ENCODE results near the gene OR4F6. TPM values are rescaled to one million over a fixed set of nuclear protein-coding genes. Genes with fewer than 3 reads are reported as not detected.
"Not testable (repeated sequence)": the region's sequence is repeated elsewhere in the genome, so short reads cannot be mapped to it uniquely, and the experiment has no call there.

The OR4F6 gene, protein sequence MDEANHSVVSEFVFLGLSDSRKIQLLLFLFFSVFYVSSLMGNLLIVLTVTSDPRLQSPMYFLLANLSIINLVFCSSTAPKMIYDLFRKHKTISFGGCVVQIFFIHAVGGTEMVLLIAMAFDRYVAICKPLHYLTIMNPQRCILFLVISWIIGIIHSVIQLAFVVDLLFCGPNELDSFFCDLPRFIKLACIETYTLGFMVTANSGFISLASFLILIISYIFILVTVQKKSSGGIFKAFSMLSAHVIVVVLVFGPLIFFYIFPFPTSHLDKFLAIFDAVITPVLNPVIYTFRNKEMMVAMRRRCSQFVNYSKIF
- total RNA-seq (2014; rRNA removed; shearing (Covaris generic); ENCODE audit: low replicate concordance), result not detected in 2 replicates

DNA sequence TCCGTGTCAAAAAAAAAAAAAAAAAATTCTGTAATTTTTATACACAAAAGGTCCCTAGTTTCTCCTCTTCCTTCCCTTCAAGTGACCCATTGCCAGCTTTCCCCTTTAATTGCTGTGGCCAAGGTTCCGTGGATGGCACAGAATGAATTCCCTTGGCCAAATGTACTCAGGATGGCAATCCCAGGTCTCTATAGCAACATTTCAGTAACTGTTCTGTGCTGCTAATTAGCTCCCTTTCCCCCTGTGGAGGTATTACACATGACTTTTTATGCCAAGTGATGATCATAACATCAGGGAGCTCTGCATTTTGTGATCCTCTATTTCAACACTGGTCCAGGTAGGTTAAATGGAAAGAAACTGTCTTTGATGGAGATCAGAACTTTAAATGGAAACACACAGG is at the start of gene OR4F6:
Gene OR4F6, plus strand, starts transcription at position 301 of the 400 bp plus-strand sequence. CDS start 2,211 bp downstream, outside the sequence.
- Histone ChIP-seq H3K36me3 (no peaks in the 10 kb centered on the region), H3K9me3 (no peaks in the 10 kb centered on the region; the same call in 1 of the 2 replicates), H3K27me3 (no peaks in the 10 kb centered on the region), H3K4me3 (no peak within 1 kb of the TSS)
- no peak for DNase-seq

DNA sequence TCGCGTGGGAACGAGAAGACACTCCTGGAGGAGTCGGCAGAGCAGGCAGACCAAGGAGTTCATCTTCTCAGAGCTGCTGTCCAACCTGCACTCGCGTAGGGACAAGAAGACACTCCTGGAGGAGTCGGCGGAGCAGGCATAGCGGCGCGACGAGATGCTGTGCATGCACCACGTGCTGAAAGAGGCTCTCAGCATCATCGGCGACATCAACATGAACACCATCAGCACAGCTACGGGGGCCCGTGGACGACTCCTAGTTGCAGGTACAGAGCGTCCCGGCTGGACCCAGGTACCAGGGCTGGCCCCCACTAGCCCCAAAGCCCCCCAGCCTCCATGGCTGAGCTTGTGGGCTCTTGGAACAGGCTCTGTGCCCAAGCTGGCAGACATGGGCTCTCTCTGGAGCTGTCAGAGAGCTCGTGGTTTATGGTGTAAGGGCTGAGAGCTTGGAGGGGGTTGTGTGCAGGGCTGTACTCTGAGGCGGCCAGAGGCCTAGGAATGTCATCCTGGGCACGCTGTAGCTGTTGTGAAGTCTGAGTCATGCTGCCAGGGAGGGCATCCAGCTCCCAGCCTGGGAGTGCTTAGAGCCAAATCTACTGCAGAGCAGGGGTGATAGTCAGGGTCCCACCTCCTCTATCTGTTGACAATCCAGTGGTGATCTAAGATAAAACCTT is 38.5 kb upstream of the OR4F6 start:
- not testable (repeated sequence) for H3K4me3 ChIP-seq, H3K36me3 ChIP-seq, H3K9me3 ChIP-seq, H3K27me3 ChIP-seq
- DNase-seq, result peak; percentile 87

DNA sequence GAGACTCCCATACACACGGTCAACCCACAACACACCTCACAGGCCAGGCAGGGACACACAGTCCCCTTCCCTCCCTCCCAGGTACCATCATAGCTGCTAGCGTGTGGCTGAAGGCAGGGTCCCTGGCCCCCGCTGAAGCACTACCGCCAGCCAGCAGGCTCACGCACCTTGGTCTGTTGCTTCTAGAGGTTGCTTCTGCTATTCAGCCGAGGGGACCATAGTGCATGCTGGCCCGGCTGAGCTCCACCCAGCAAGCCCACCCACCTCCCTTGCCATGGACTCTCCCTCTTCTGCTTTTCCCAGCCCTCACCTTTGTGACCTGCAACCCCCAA is 38.0 kb upstream of the OR4F6 start:
- DNase-seq, H3K27me3 ChIP-seq, H3K9me3 ChIP-seq, H3K36me3 ChIP-seq, H3K4me3 ChIP-seq: not testable (repeated sequence)

DNA sequence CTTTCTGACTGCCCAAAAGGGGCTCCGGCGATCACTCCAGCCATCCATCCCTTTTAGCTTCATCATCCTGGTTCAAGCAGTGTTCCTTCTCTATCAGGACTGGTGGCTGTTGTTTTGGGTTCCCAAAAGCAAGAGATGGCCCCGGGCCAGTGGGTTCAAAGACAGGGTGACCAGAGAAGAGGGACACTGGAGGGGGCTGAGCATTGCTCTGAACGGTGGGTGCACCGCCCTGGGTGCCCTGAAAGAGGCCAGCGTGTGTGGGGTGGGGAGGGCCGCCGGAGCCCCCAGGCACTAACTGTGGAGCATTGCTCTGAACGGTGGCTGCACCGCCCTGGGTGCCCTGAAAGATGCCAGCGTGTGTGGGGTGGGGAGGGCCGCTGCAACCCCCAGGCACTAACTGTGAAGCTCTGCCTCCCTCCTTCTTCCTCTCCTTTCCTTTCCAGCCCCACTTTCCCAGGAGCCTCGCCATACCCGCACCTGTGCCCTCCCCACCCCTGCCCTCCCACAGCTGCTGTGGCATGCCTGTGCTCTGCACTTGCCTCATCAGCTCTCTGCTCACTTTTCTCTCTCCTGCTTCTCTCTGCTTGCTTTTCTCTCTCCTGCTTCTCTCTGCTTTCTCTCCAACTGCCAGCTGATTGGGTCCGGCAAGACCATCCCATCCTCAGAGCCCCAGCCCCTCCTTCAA is 37.4 kb upstream of the OR4F6 start:
- no peaks in the 10 kb centered on the region for H3K9me3 ChIP-seq
- no peaks in the 10 kb centered on the region for H3K27me3 ChIP-seq
- H3K4me3 ChIP-seq, result no peak overlapping the region
- DNase-seq, result no peak
- H3K36me3 ChIP-seq, result no peaks in the 10 kb centered on the region

DNA sequence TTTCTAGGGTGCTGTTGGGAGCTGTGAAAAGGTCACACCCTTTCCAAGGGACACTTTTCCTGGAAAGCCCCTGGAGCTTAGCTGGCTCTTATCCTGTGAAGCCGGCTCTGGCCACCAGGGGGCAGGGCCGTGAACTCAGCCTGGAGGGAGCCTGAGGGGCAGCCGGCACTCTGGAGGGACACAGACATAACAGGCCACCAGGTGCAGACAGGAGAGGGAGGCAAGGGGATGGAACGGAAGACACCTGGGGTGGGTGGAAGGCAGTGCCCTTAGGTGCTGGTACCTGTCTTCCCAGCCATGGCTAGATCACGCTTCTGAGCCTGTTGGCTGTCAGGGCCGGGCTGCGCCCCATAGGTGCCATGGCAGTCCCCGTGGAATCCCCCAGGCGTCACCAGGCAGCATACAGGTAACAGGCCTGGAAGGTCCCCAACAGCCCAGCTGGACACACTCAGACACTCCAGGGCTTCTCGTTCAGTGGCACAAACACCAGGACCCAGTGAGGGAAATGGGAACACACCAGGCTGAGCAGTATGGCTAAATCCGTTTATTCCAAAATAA is 36.1 kb upstream of the OR4F6 start:
- H3K4me3 ChIP-seq, H3K9me3 ChIP-seq, DNase-seq, H3K36me3 ChIP-seq, H3K27me3 ChIP-seq: not testable (repeated sequence)

DNA sequence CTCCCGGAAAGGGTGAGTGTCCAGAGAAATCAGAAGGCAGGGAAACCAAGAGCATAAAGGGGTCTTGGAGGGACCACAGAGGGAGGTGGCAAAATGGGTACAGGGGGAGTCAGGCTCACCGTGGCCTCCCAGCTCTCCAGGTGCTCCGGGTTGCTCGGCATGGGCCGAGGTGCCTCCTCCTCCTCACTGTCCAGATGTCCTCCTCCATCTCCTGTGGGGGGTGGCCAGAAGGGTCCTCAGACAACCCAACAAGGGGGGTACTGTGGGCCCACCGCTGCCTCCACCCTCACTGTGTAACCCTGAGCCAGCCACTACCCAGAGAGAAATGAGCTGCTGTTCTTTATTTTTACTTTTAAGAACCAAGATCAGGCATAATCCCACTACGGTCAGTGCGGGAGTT is 30.4 kb upstream of the OR4F6 start:
- Histone ChIP-seq H3K4me3 (no peak overlapping the region), H3K9me3 (no peaks in the 10 kb centered on the region), H3K36me3 (no peaks in the 10 kb centered on the region), H3K27me3 (no peaks in the 10 kb centered on the region)
- no peak for DNase-seq

DNA sequence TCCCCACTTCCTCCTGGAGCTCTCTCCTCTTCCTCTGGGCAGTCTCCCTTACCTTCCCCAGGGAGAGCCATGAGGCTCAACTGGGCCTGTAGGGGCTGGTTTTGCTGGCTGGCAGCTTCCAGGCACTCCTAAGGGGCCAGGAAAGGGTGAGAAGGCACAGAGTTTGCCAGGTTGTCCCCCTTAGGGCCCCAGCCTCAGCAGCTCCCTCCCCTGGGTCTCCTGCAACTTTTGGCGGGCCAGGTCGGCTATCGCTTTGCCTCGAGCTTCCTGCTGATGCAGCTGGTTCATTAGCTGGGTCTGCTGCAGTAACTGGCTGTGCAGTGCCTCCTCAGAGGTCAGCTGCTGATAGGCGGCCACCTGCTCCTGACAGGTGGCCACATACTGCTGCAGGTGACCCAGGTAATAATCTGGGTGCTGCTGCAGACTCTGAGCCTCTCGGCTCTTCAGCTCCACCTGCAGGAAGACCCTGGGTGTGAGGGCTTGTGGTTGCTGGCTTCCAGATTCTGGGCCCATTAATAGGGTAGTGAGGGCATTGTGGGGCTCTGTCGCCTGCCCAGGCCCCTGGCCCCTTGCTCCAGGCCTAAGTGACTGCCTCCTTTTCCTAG is 29.7 kb upstream of the OR4F6 start:
- H3K4me3 ChIP-seq, result no peak overlapping the region
- no peak for DNase-seq

DNA sequence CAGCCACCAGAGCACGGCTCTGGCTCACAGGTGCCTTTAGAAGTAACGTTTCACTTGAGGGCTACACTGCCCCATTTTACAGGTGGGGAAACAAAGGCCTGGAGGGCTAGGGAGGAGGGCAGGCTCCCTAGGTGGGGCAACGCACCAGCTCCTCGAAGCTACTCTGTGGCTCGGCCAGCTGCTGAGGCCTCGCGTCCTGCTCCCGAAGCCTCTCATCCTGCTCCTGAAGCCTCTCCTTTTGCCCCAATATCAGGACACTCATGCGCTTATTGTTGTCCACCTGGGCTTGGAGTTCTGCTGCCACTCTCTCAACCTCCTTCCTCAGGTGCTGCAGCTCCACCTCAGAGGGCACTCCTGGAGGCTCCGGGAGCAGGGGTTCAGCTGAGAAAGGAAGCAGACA is 28.2 kb upstream of the OR4F6 start:
- Histone ChIP-seq H3K4me3 (no peak overlapping the region), H3K36me3 (no peaks in the 10 kb centered on the region), H3K27me3 (no peaks in the 10 kb centered on the region), H3K9me3 (no peaks in the 10 kb centered on the region)
- no peak for DNase-seq

More for the DNA sequence above, 29.7 kb upstream of the OR4F6 start:
- Histone ChIP-seq H3K36me3 (no peaks in the 10 kb centered on the region), H3K27me3 (no peaks in the 10 kb centered on the region), H3K9me3 (no peaks in the 10 kb centered on the region)

DNA sequence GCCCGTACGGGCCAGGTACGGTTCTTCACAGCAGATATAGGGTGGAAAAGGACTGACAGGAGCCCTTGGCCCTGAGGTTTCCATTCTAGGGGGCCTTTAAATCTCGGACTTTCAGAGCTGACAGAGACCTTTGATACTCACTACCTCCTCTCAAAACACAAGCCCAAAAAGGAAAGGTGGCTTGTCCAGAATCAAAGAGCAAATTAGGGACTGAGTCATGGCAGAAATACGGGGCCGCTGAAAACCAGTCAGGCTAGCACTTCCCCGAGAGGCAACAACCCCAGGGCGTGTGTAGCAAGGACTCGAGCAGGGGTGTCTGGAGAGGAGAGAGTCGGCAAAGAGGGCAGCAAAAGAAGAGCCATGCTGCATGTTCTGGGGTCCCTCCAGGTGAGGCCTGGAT is 24.7 kb upstream of the OR4F6 start:
- not testable (repeated sequence) for H3K9me3 ChIP-seq, H3K4me3 ChIP-seq, H3K27me3 ChIP-seq, DNase-seq, H3K36me3 ChIP-seq

DNA sequence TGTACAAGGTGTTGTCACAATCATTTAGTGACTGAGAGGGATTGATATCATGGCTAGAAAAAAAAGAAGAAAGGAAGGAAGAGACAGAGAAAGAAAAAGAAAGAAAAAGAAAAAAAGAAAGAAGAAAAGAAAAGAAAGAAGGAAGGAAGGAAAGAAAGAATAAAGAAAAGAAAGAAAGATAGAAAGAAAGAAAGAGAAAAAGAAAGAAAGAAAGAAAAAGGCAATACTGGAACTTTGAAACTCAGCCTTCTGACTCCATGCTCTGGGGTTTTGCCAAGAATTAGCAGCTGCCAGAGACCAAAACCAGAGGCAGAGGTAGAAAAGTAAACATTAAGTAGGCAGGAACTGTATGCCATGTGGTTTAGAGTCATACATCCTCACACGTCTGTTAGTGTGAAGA is 23.1 kb upstream of the OR4F6 start:
- not testable (repeated sequence) for H3K36me3 ChIP-seq, H3K9me3 ChIP-seq, H3K27me3 ChIP-seq, H3K4me3 ChIP-seq
- peak; percentile 77 for DNase-seq

DNA sequence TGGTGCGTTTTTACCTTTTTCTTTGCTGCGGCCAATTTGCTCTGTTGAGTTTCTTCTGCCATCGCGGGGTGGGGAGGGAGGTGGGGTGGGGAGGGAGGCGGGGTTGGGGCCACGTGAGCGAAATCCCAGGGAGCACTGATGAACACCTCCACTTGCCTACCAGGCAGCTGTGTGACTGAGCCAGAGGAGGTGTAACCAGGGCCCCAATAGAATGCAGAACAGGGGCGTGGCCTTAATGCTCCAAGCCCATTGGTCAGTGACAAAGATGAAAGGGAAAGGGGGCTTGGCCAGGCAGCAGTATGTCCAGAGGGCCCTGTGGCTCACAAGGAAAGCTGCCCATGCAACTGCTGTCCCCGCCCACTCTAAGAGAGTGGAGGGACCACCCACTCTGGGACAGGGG is 21.4 kb upstream of the OR4F6 start:
- Histone ChIP-seq H3K27me3 (0 out of 2 replicates have a peak, but pooled peaks cover 4% of the 10 kb centered on the region), H3K4me3 (no peak overlapping the region), H3K9me3 (no peaks in the 10 kb centered on the region), H3K36me3 (no peaks in the 10 kb centered on the region)
- DNase-seq, result no peak

DNA sequence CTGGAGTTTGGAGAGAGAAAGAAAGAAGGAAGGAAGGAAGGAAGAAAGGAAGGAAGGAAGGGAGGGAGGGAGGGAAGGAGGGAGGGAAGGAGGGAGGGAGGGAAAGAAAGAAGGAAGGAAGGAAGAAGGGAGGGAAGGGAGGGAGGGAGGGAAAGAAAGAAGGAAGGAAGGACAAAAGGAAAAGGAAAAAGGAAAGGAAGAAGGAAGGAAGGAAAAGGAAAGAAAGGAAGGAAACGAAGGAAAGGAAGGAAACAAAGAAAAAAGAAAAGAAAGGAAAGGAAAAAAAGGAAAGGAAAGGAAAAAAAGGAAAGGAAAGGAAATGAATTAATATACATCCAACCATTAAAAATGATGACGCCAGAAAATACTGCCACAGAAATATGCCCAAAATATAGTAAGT is 18.7 kb upstream of the OR4F6 start:
- Histone ChIP-seq H3K9me3 (no peaks in the 10 kb centered on the region), H3K36me3 (no peaks in the 10 kb centered on the region), H3K4me3 (no peak overlapping the region), H3K27me3 (0 out of 2 replicates have a peak, but pooled peaks cover 4% of the 10 kb centered on the region)
- no peak for DNase-seq

DNA sequence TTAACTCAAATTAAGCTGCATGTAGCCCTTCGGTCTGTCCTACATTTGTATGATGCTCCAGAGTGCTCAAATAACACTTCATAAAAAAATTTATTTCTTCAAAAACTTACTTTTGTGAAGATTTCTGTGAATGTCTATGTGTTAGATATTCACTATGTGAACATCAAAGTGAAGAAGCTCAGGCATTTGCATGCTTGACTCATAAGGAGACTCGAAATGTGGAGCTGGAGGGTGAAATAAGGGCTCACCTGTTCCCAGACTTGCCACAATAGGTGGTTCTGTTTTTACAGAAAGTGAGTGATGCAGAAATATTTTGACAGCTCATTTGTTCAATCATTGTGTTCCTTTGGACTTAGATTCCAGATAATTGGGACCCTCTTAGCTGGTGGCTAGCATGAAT is 16.9 kb upstream of the OR4F6 start:
- H3K36me3 ChIP-seq, H3K27me3 ChIP-seq, H3K9me3 ChIP-seq, DNase-seq, H3K4me3 ChIP-seq: not testable (repeated sequence)

DNA sequence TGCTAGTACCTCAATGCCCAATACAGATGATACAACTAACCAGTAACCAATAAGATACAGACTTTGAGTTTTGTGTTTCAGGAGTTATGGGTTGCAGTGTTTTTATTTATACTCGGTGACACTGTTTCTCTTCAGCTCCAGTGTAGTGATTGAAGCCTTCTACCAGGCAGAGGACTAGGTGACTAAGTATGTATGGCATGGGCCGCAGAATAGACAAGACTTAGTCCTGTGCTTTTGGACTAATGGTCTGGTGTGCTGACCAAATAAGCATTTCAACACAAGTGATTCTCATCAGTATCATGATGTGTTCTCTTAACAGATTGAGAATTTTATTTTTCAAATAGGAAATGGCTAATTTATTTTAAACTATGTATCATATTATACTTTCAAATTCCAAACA is 15.3 kb upstream of the OR4F6 start:
- H3K27me3 ChIP-seq, H3K9me3 ChIP-seq, H3K4me3 ChIP-seq, H3K36me3 ChIP-seq: not testable (repeated sequence)
- DNase-seq, result peak; percentile 34

DNA sequence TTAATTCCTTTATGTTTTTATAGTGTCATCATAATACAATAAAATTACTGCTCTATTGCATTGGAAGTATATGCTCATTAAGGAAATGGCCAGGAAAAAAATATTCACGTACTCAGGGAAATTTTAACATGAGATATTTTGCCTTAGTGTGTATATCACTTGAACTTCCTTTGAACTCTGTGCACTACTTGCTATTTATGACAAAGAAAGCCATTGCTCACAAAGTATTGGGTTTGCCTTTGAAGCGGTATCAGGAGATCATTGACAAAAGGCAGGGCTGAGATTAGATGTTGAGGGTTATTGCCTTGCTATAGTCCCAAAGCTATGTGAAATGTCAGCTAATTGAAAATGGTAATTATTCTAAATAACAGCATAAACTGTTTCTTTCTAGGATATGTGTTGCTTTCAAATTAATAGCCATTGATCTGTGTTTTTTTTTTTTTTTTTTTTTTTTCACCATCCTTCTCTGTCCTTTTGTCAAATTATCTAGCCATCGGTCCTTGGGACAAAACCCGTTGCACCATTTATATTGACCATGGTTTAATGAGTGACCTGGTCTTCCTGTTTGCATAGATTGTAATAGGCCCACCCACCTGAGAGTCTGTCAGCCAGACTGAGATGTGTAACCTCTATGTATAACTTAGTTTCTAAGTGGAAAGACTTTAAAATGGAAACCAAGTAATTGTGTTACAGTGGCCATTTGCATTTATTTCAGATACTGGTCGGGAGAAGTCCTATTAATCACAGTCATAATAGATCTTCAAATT is 14.6 kb upstream of the OR4F6 start:
- not testable (repeated sequence) for H3K9me3 ChIP-seq, DNase-seq, H3K4me3 ChIP-seq, H3K27me3 ChIP-seq, H3K36me3 ChIP-seq

DNA sequence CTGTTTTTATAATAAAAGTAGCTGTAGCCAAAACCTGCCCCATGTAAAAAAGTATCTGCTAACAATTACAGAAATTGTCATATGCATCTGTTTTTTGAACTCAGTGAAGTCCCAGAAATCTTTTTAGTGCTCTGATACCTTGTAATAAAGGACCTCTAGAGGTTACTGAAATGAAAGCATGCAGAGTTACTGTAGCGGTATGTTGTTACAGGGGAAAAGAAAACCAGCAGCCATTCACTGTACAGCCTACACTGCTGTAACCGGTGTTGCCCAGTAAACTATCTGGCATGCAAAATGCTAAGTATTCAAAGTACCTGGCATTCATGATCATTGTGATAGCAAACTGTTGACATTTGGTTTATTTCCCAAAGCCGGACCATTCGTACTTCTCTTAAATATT is 12.6 kb upstream of the OR4F6 start:
- not testable (repeated sequence) for H3K4me3 ChIP-seq, H3K9me3 ChIP-seq, H3K27me3 ChIP-seq, H3K36me3 ChIP-seq, DNase-seq
